AG08395 (cell line): ENCODE measurements around the gene NR1I3.

Experiments
- DNase-seq: peaks from one replicate; pipeline ENCODE4 v3.0.0; 2012; ENCODE audit warnings: mixed read lengths, low spot score

Gene NR1I3

GRCh38 chr1:161218301-161219077, 19.5 kb downstream of the NR1I3 start:
- DNase-seq = no peak

GRCh38 chr1:161217831-161218230, 20.2 kb downstream of the NR1I3 start:
- DNase-seq = no peak

- peak; percentile 43 for DNase-seq
These were observed 20.9 kb downstream of the NR1I3 start for GRCh38 chr1:161216945-161217712.

- DNase-seq = no peak
These were observed 22.9 kb downstream of the NR1I3 start, which contains the start of gene FCER1G for GRCh38 chr1:161215076-161215475. Gene FCER1G, plus strand, starts transcription at chr1:161215295. Its CDS starts 27 bp downstream, at chr1:161215322.

GRCh38 chr1:161214369-161214768, 23.6 kb downstream of the NR1I3 start:
- no peak for DNase-seq

GRCh38 chr1:161209790-161210409, 28.1 kb downstream of the NR1I3 start:
- peak; percentile 81 for DNase-seq

- DNase-seq = no peak
These were observed 30.8 kb downstream of the NR1I3 start for GRCh38 chr1:161207173-161207572.

GRCh38 chr1:161206411-161207140, 31.4 kb downstream of the NR1I3 start:
- no peak for DNase-seq

- DNase-seq = peak; percentile 92
These were observed 35.9 kb downstream of the NR1I3 start, which contains the start of gene NDUFS2 for GRCh38 chr1:161201836-161202712. Gene NDUFS2, plus strand, starts transcription at chr1:161202367. Its CDS starts 19 bp downstream, at chr1:161202386.

- DNase-seq = peak; percentile 46
These were observed 36.8 kb downstream of the NR1I3 start for GRCh38 chr1:161200992-161201835.

GRCh38 chr1:161200421-161200991, 37.5 kb downstream of the NR1I3 start:
- DNase-seq = no peak

- DNase-seq = no peak
These were observed 38.4 kb downstream of the NR1I3 start for GRCh38 chr1:161199506-161200139.

GRCh38 chr1:161198897-161199431, 39.0 kb downstream of the NR1I3 start, which contains the start of gene ADAMTS4:
Gene ADAMTS4, minus strand, starts transcription at chr1:161199054. Its CDS starts 427 bp downstream, at chr1:161198627.
- DNase-seq = peak; percentile 84

- DNase-seq = peak; percentile 27
These were observed 39.7 kb downstream of the NR1I3 start for GRCh38 chr1:161198194-161198896.

- no peak for DNase-seq
These were observed 40.3 kb downstream of the NR1I3 start for GRCh38 chr1:161197560-161198193.

GRCh38 chr1:161196521-161197451, 41.2 kb downstream of the NR1I3 start:
- peak; percentile 85 for DNase-seq
